Tibial nerve (tissue), 4 donors: ENCODE measurements around the gene GSTO1. TPM values are rescaled to one million over a fixed set of nuclear protein-coding genes. Genes with fewer than 3 reads are reported as not detected.

Experiments
- DNase-seq, 2 donors: peaks; one replicate each; pipeline ENCODE4 v3.0.0-alpha.2; 2019; ENCODE audit warnings: low spot score in 2 of 2
- H3K27ac ChIP-seq, 4 donors: fragments of 200-600 bp; sonication (generic) in 3 of 4; one replicate each; pipeline ENCODE4 v1.5.1; 2017 to 2019; ENCODE audit warnings: mild to moderate bottlenecking in 1 of 4
- H3K27me3 ChIP-seq, 2 donors: fragments of 200-600 bp; sonication (generic) in 1 of 2; one replicate each; pipeline versions ENCODE4 v1.5.1 to v1.6.0; 2017 to 2019
- H3K36me3 ChIP-seq, 3 donors: fragments of 200-600 bp; sonication (generic); one replicate each; pipeline ENCODE4 v1.5.1; 2018 to 2019
- H3K4me1 ChIP-seq, 4 donors: fragments of 200-600 bp; sonication (generic) in 3 of 4; one replicate each; pipeline ENCODE4 v1.5.1; 2017 to 2019
- H3K4me3 ChIP-seq, 4 donors: fragments of 200-600 bp; sonication (generic) in 3 of 4; one replicate each; pipeline ENCODE4 v1.5.1; 2017 to 2019; ENCODE audit warnings: mild to moderate bottlenecking in 1 of 4, moderate library complexity in 1 of 4
- H3K9me3 ChIP-seq, 4 donors: fragments of 200-600 bp; sonication (generic) in 3 of 4; one replicate each; pipeline ENCODE4 v1.5.1; 2017 to 2019
- CTCF ChIP-seq, 5 experiments: fragments of 200-600 bp in 3 of 5; fragments of 450-650 bp in 2 of 5; sonication (generic) in 3 of 5; IDR thresholded peaks; one replicate each; pipeline ENCODE4 v1.5.1; 2016 to 2019; ENCODE audit warnings: antibody characterized with exemption in 5 of 5, mild to moderate bottlenecking in 3 of 5, moderate library complexity in 2 of 5
- EP300 ChIP-seq, 2 donors: sonication (generic); formaldehyde crosslinking; IDR thresholded peaks; one replicate each; pipeline ENCODE4 v1.6.1; 2017; ENCODE audit warnings: antibody characterized with exemption in 2 of 2, mild to moderate bottlenecking in 1 of 2
- POLR2A ChIP-seq, 2 donors: fragments of 450-650 bp; IDR thresholded peaks; one replicate each; pipeline ENCODE4 v1.6.1; 2017; ENCODE audit warnings: antibody characterized with exemption in 2 of 2, mild to moderate bottlenecking in 2 of 2, moderate library complexity in 2 of 2
- WGBS, 2 donors: methylation state at CpG; one replicate each; pipeline ENCODE4 v1.1.5; 2018; 5-methylcytosine and 5-hydroxymethylcytosine counted together
- total RNA-seq, 4 donors: library from RNA; depleted of rRNA; stranded (reverse); fragments of >200 nt; gene quantifications; one replicate each; pipeline ENCODE4 v1.1.0, GENCODE V29; 2016

Gene GSTO1
- total RNA-seq, 4 donors from 2014 or later, result 51.6 to 84.6 (median 68.1) TPM

GRCh38 chr10:104276192-104276591, 21.5 kb downstream of the GSTO1 start:
- peaks cover 0 to 15% of the 10 kb centered on the region in 2 donors for H3K27me3 ChIP-seq
- no peak overlapping the region for H3K27ac ChIP-seq
- no peak overlapping the region for H3K4me3 ChIP-seq
- H3K4me1 ChIP-seq, result peaks cover 0 to 9% (median 0%) of the 10 kb centered on the region in 4 donors
- H3K36me3 ChIP-seq, result no peaks in the 10 kb centered on the region
- 86 to 87% methylated on average over 1 of the region's 1 CpG for WGBS, 2 donors
- TF ChIP-seq CTCF (IDR thresholded peaks at IDR 0.05) (no peak), EP300 (IDR thresholded peaks at IDR 0.05) (no peak), POLR2A (IDR thresholded peaks at IDR 0.05) (no peak)
- no peaks in the 10 kb centered on the region for H3K9me3 ChIP-seq
- no peak for DNase-seq

GRCh38 chr10:104277785-104278184, 23.1 kb downstream of the GSTO1 start:
- 83 to 89% methylated on average over 2 of the region's 2 CpGs for WGBS, 2 donors
- H3K27ac ChIP-seq, result no peak overlapping the region
- no peak for DNase-seq
- no peaks in the 10 kb centered on the region for H3K36me3 ChIP-seq
- H3K9me3 ChIP-seq, result no peaks in the 10 kb centered on the region
- H3K4me1 ChIP-seq, result peaks cover 0 to 9% (median 0%) of the 10 kb centered on the region in 4 donors
- no peak overlapping the region for H3K4me3 ChIP-seq
- no peak for TF ChIP-seq EP300 (IDR thresholded peaks at IDR 0.05)
- no peak for TF ChIP-seq POLR2A (IDR thresholded peaks at IDR 0.05)
- TF ChIP-seq CTCF (IDR thresholded peaks at IDR 0.05), result no peak
- peaks cover 0 to 15% of the 10 kb centered on the region in 2 donors for H3K27me3 ChIP-seq

- Histone ChIP-seq H3K27ac (no peak overlapping the region), H3K4me3 (no peak overlapping the region), H3K9me3 (no peaks in the 10 kb centered on the region), H3K36me3 (no peaks in the 10 kb centered on the region), H3K27me3 (peaks cover 0 to 13% of the 10 kb centered on the region in 2 donors), H3K4me1 (peaks cover 0 to 4% (median 0%) of the 10 kb centered on the region in 4 donors)
- no peak for DNase-seq
- TF ChIP-seq EP300 (IDR thresholded peaks at IDR 0.05), result no peak
- no peak for TF ChIP-seq CTCF (IDR thresholded peaks at IDR 0.05)
- no peak for TF ChIP-seq POLR2A (IDR thresholded peaks at IDR 0.05)
- WGBS, 2 donors, result 92 to 94% methylated on average over 3 of the region's 3 CpGs
Measured at GRCh38 chr10:104279550-104280259, 25.0 kb downstream of the GSTO1 start.

GRCh38 chr10:104281694-104282093, 27.0 kb downstream of the GSTO1 start:
- H3K4me3 ChIP-seq, result no peak overlapping the region
- no peak overlapping the region for H3K27ac ChIP-seq
- DNase-seq, result no peak
- H3K27me3 ChIP-seq, result no peaks in the 10 kb centered on the region
- 84% methylated on average over 3 of the region's 3 CpGs for WGBS, 2 donors
- no peaks in the 10 kb centered on the region for H3K4me1 ChIP-seq
- no peaks in the 10 kb centered on the region for H3K36me3 ChIP-seq
- H3K9me3 ChIP-seq, result no peaks in the 10 kb centered on the region
- TF ChIP-seq CTCF (IDR thresholded peaks at IDR 0.05) (no peak), EP300 (IDR thresholded peaks at IDR 0.05) (no peak)

GRCh38 chr10:104284846-104285245, 30.2 kb downstream of the GSTO1 start:
- Histone ChIP-seq H3K27ac (no peak overlapping the region), H3K9me3 (no peaks in the 10 kb centered on the region), H3K27me3 (no peaks in the 10 kb centered on the region), H3K36me3 (no peaks in the 10 kb centered on the region), H3K4me3 (no peak overlapping the region), H3K4me1 (no peaks in the 10 kb centered on the region)
- DNase-seq, result no peak
- TF ChIP-seq CTCF (IDR thresholded peaks at IDR 0.05) (no peak), POLR2A (IDR thresholded peaks at IDR 0.05) (no peak), EP300 (IDR thresholded peaks at IDR 0.05) (no peak)
- 64 to 71% methylated on average over 7 of the region's 7 CpGs for WGBS, 2 donors
